SK-N-SH (cell line): ENCODE measurements around the gene RCOR1. TPM values are rescaled to one million over a fixed set of nuclear protein-coding genes. Genes with fewer than 3 reads are reported as not detected.

ENCODE experiments used
- CTCF ChIA-PET: fragments of 300-600, 350-600 bp; formaldehyde crosslinking; extraction: SDS; loops from one replicate; lab custom pipeline; 2021; lab: Yijun Ruan, JAX
- POLR2A ChIA-PET: fragments of 350-600 bp; sonication (Branson Sonifier 250); formaldehyde crosslinking; extraction: SDS; loops from one replicate; lab custom pipeline; 2020; ENCODE audit warnings: antibody characterized with exemption, inconsistent platforms; lab: Yijun Ruan, JAX
- DNase-seq: peaks from one replicate; pipeline ENCODE4 v3.0.0; 2012
- H2AFZ ChIP-seq: fragments of 200-600 bp; sonication (generic); 2 replicates; pipeline ENCODE4 v1.8.1; 2016; ENCODE audit warnings: antibody characterized with exemption, mild to moderate bottlenecking, low read depth
- H3F3A ChIP-seq: fragments of 200-600 bp; sonication (generic); replicated peaks from 2 replicates; pipeline ENCODE3; 2016; ENCODE audit warnings: antibody characterized with exemption, mild to moderate bottlenecking; ENCODE audit not compliant: insufficient read depth
- H3K27ac ChIP-seq, 2 experiments: fragments of 200-500 bp in 1 of 2; fragments of 200-600 bp in 1 of 2; sonication (Bioruptor generic) in 1 of 2; sonication (generic), shearing (Covaris generic) in 1 of 2; 2 replicates each; pipeline versions ENCODE4 v1.5.1 to v1.6.1; 2014 to 2016; ENCODE audit warnings: low read depth in 2 of 2, inconsistent platforms in 1 of 2, low read length in 1 of 2, mild to moderate bottlenecking in 1 of 2, mixed read lengths in 1 of 2
- H3K27me3 ChIP-seq: fragments of 200-600 bp; sonication (generic), shearing (Covaris generic); 2 replicates; pipeline ENCODE4 v1.6.1; 2016; ENCODE audit warnings: mixed run types; ENCODE audit not compliant: insufficient read depth
- H3K36me3 ChIP-seq, 2 experiments: fragments of 200-500 bp in 1 of 2; fragments of 200-600 bp in 1 of 2; sonication (Bioruptor generic) in 1 of 2; sonication (generic) in 1 of 2; replicated peaks in 1 of 2; 2 replicates each; pipeline versions ENCODE3 to v1.5.1; 2014 to 2016; ENCODE audit warnings: low read length in 1 of 2, mild to moderate bottlenecking in 1 of 2; ENCODE audit not compliant: insufficient read depth in 2 of 2, control insufficient read depth in 1 of 2
- H3K4me1 ChIP-seq, 2 experiments: fragments of 200-500 bp in 1 of 2; fragments of 200-600 bp in 1 of 2; sonication (Bioruptor generic) in 1 of 2; sonication (generic), shearing (Covaris generic) in 1 of 2; 2 replicates each; pipeline versions ENCODE4 v1.5.1 to v1.6.1; 2014 to 2016; ENCODE audit warnings: low read depth in 1 of 2, low read length in 1 of 2, mixed run types in 1 of 2; ENCODE audit not compliant: insufficient read depth in 2 of 2, control insufficient read depth in 1 of 2
- H3K4me2 ChIP-seq: fragments of 200-600 bp; sonication (generic), shearing (Covaris generic); 2 replicates; pipeline ENCODE4 v1.6.1; 2017; ENCODE audit warnings: mixed run types
- H3K4me3 ChIP-seq, 2 experiments: fragments of 200-500 bp in 1 of 2; fragments of 200-600 bp in 1 of 2; sonication (Bioruptor generic) in 1 of 2; sonication (generic), shearing (Covaris generic) in 1 of 2; 2 replicates each; pipeline versions ENCODE4 v1.5.1 to v1.8.1; 2014 to 2016; ENCODE audit warnings: low read depth in 2 of 2, inconsistent platforms in 1 of 2, low read length in 1 of 2, mild to moderate bottlenecking in 1 of 2, mixed read lengths in 1 of 2, moderate library complexity in 1 of 2
- H3K79me2 ChIP-seq: fragments of 200-600 bp; sonication (generic); 2 replicates; pipeline ENCODE4 v1.8.1; 2017; ENCODE audit warnings: mild to moderate bottlenecking; ENCODE audit not compliant: insufficient read depth
- H3K9ac ChIP-seq: fragments of 200-600 bp; sonication (generic); 2 replicates; pipeline ENCODE4 v1.6.1; 2017; ENCODE audit warnings: mixed run types
- H3K9me2 ChIP-seq: fragments of 200-600 bp; sonication (generic); 2 replicates; pipeline ENCODE4 v1.6.1; 2017; ENCODE audit warnings: mixed run types
- H3K9me3 ChIP-seq: fragments of 200-600 bp; sonication (generic); 2 replicates; pipeline ENCODE4 v1.6.1; 2017; ENCODE audit warnings: mixed run types, mild to moderate bottlenecking, moderate library complexity
- H4K20me1 ChIP-seq: fragments of 200-600 bp; sonication (generic); 2 replicates; pipeline ENCODE4 v1.6.1; 2017; ENCODE audit warnings: mild to moderate bottlenecking, mixed run types; ENCODE audit not compliant: insufficient read depth
- CHD2 ChIP-seq: fragments of 150-350 bp; IDR thresholded peaks from 2 replicates; pipeline ENCODE4 v1.6.1; 2018; ENCODE audit warnings: low read length; ENCODE audit not compliant: partially characterized antibody
- ELF1 ChIP-seq: IDR thresholded peaks from 2 replicates; pipeline ENCODE4 v1.4.0; 2012
- EP300 ChIP-seq, 2 experiments: IDR thresholded peaks; 2 replicates each; pipeline versions ENCODE4 v1.4.0 to v1.6.1; 2012; ENCODE audit warnings: borderline replicate concordance in 1 of 2, low read depth in 1 of 2, low read length in 1 of 2
- EZH2phosphoT487 ChIP-seq: fragments of 200-600 bp; sonication (generic); IDR thresholded peaks from 2 replicates; pipeline ENCODE4 v1.6.1; 2017; ENCODE audit warnings: low read depth, mixed run types, mild to moderate bottlenecking, antibody characterized with exemption, moderate library complexity, borderline replicate concordance
- FOSL2 ChIP-seq: IDR thresholded peaks from 2 replicates; pipeline ENCODE4 v1.4.0; 2012; ENCODE audit warnings: low read depth, mild to moderate bottlenecking, moderate library complexity, borderline replicate concordance
- FOXJ3 ChIP-seq: sonication (generic); formaldehyde crosslinking; IDR thresholded peaks from 2 replicates; pipeline ENCODE4 v1.5.1; 2020; ENCODE audit warnings: mild to moderate bottlenecking, missing genetic modification reagents
- GATA2 ChIP-seq: sonication (generic); formaldehyde crosslinking; IDR thresholded peaks from 2 replicates; pipeline ENCODE4 v1.5.0; 2020; ENCODE audit warnings: mild to moderate bottlenecking, missing genetic modification reagents
- NFIC ChIP-seq: IDR thresholded peaks from 2 replicates; pipeline ENCODE4 v1.4.0; 2012; ENCODE audit warnings: borderline replicate concordance
- POLR2AphosphoS5 ChIP-seq: IDR thresholded peaks from 2 replicates; pipeline ENCODE4 v1.6.1; 2012; ENCODE audit warnings: low read depth, low read length
- RAD21 ChIP-seq: IDR thresholded peaks from 2 replicates; pipeline ENCODE4 v1.6.1; 2012; ENCODE audit warnings: mild to moderate bottlenecking, low read length
- RCOR1 ChIP-seq: fragments of 150-350 bp; IDR thresholded peaks from 2 replicates; pipeline ENCODE4 v1.6.1; 2017; ENCODE audit warnings: antibody characterized with exemption, low read length
- RFX5 ChIP-seq: IDR thresholded peaks from 2 replicates; pipeline ENCODE4 v1.6.1; 2012; ENCODE audit warnings: mild to moderate bottlenecking, improper control_type of control experiment, low read length
- RXRA ChIP-seq: IDR thresholded peaks from 2 replicates; pipeline ENCODE4 v1.4.0; 2012; ENCODE audit warnings: low read depth, mild to moderate bottlenecking, borderline replicate concordance
- SIN3A ChIP-seq: IDR thresholded peaks from 2 replicates; pipeline ENCODE4 v1.6.1; 2012; ENCODE audit warnings: low read depth, mild to moderate bottlenecking, low read length, moderate library complexity, borderline replicate concordance
- TAF1 ChIP-seq: IDR thresholded peaks from 2 replicates; pipeline ENCODE4 v1.6.1; 2012; ENCODE audit warnings: low read depth, mild to moderate bottlenecking, low read length, moderate library complexity, borderline replicate concordance
- TEAD4 ChIP-seq: IDR thresholded peaks from 2 replicates; pipeline ENCODE4 v1.4.0; 2012; ENCODE audit warnings: mild to moderate bottlenecking, borderline replicate concordance; ENCODE audit not compliant: insufficient read depth
- YY1 ChIP-seq: IDR thresholded peaks from 2 replicates; pipeline ENCODE4 v1.4.0; 2012; ENCODE audit warnings: low read depth, mild to moderate bottlenecking
- WGBS: methylation state at CpG from one replicate; pipeline ENCODE4 v1.1.6; 2017; ENCODE audit warnings: low lambda C conversion rate; 5-methylcytosine and 5-hydroxymethylcytosine counted together
- polyA plus RNA-seq, 3 experiments: library from polyadenylated mRNA; depleted of rRNA; stranded (reverse); fragments of >200 nt; gene quantifications; 2 replicates each; pipeline ENCODE4 v1.2.3, GENCODE V29; 2012
- TF ChIP-seq, protein P1 (sequence below): IDR thresholded peaks from 2 replicates; pipeline ENCODE4 v1.4.0; 2012; ENCODE audit warnings: low read depth
- TF ChIP-seq, protein P2 (sequence below): fragments of 200-600 bp; sonication (generic); IDR thresholded peaks from 2 replicates; pipeline ENCODE4 v1.6.1; 2017; ENCODE audit warnings: antibody characterized with exemption, mild to moderate bottlenecking, moderate library complexity
- TF ChIP-seq, protein P3 (sequence below): fragments of 150-350 bp; IDR thresholded peaks from 2 replicates; pipeline ENCODE4 v1.6.1; 2017; ENCODE audit warnings: antibody characterized with exemption, low read length, low read depth, borderline replicate concordance

Gene RCOR1
- polyA plus RNA-seq, 1 of the 3 experiments (the other 2 are of a cell fraction): 8.5 TPM

DNA sequence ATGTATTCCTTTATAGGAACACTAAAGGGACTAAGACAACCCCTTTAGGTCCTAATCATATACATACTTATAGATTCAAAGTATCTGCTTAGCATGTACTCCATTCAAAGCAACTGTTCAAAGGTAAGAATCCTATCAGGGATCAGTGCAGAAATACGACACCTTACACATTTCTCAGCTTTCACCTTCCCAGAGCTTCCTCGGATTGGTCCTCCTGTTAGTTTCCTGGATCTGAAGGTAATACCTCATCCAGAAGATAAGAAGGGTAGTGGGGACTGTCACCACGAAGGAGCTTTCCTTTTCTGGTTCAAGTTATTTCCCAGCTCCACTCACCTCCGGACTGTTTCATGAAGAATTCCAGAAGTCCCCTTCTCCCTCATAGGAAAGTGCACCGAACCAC lies 38.0 kb downstream of the RCOR1 start:
- WGBS: 96% methylated on average over 5 of the region's 5 CpGs
- TF ChIP-seq FOSL2 (no peak), RCOR1 (no peak), CHD2 (no peak), NFIC (no peak), RXRA (no peak), GATA2 (CRISPR knock-in tag) (no peak), TEAD4 (no peak), SIN3A (no peak), EP300 (IDR thresholded peaks at IDR 0.05; ENCODE audit: borderline replicate concordance in 1 of 2, low read depth in 1 of 2, low read length in 1 of 2) (no peak), TAF1 (no peak), RFX5 (no peak)
- TF ChIP-seq, protein P1, sequence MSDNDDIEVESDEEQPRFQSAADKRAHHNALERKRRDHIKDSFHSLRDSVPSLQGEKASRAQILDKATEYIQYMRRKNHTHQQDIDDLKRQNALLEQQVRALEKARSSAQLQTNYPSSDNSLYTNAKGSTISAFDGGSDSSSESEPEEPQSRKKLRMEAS: no peak
- TF ChIP-seq, protein P2, sequence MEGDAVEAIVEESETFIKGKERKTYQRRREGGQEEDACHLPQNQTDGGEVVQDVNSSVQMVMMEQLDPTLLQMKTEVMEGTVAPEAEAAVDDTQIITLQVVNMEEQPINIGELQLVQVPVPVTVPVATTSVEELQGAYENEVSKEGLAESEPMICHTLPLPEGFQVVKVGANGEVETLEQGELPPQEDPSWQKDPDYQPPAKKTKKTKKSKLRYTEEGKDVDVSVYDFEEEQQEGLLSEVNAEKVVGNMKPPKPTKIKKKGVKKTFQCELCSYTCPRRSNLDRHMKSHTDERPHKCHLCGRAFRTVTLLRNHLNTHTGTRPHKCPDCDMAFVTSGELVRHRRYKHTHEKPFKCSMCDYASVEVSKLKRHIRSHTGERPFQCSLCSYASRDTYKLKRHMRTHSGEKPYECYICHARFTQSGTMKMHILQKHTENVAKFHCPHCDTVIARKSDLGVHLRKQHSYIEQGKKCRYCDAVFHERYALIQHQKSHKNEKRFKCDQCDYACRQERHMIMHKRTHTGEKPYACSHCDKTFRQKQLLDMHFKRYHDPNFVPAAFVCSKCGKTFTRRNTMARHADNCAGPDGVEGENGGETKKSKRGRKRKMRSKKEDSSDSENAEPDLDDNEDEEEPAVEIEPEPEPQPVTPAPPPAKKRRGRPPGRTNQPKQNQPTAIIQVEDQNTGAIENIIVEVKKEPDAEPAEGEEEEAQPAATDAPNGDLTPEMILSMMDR: no peak
- POLR2A ChIA-PET: no interaction called here

DNA sequence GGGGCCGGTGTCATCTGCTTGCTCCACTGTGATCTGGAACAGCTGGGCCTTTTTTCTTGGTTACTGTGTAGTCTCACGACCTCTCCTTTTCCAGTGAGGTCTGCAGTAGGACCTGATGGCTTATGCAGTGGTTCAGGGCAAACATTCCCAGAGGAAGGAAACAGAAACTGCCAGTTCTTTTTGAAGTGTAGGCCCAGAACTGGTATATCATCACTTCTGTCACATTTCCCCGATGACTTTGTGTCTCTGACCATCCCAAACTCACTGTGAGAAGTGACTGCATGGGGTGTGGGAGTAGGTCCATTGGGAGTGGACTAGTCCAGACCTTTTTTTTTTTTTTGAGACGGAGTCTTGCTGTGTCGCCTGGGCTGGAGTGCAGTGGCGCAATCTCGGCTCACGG lies 38.4 kb downstream of the RCOR1 start:
- H3K9ac ChIP-seq: no peak overlapping the region
- H3K4me3 ChIP-seq: no peak overlapping the region
- peaks cover 4% of the 10 kb centered on the region for H3F3A ChIP-seq
- no peak overlapping the region for H3K27ac ChIP-seq
- no peaks in the 10 kb centered on the region for H3K9me3 ChIP-seq
- H3K27me3 ChIP-seq: no peaks in the 10 kb centered on the region
- 97% methylated on average over 8 of the region's 8 CpGs for whole genome bisulfite sequencing
- H3K4me2 ChIP-seq: no peak overlapping the region
- no peaks in the 10 kb centered on the region for H3K9me2 ChIP-seq
- H3K36me3 ChIP-seq: peaks cover 0 to 6% of the 10 kb centered on the region in 2 experiments
- H3K79me2 ChIP-seq: peaks cover 89% of the 10 kb centered on the region
- DNase-seq: no peak
- peaks cover 0 to 3% of the 10 kb centered on the region in 2 experiments; a peak in 2 of 4 replicates for H3K4me1 ChIP-seq
- peaks cover 30% of the 10 kb centered on the region for H4K20me1 ChIP-seq
- no peak overlapping the region for H2AFZ ChIP-seq
- CTCF ChIA-PET: interaction anchor here (1.1 to 2.5 kb wide), 2 partner anchors 37 to 760 kb away, joined by 3 to 9 read pairs; no protein-coding TSS in a partner anchor
- TF ChIP-seq ELF1: no peak
- no peak for TF ChIP-seq FOSL2
- TF ChIP-seq, protein P3, sequence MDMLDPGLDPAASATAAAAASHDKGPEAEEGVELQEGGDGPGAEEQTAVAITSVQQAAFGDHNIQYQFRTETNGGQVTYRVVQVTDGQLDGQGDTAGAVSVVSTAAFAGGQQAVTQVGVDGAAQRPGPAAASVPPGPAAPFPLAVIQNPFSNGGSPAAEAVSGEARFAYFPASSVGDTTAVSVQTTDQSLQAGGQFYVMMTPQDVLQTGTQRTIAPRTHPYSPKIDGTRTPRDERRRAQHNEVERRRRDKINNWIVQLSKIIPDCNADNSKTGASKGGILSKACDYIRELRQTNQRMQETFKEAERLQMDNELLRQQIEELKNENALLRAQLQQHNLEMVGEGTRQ: no peak
- no peak for TF ChIP-seq EZH2phosphoT487
- TF ChIP-seq POLR2AphosphoS5: no peak
- no peak for TF ChIP-seq FOXJ3
- no peak for TF ChIP-seq RAD21
- TF ChIP-seq YY1: no peak
- no peak for TF ChIP-seq TEAD4
- TF ChIP-seq, all 33 proteins: peak for 0
- POLR2A ChIA-PET: no interaction called here

More for the DNA sequence above, 38.0 kb downstream of the RCOR1 start:
- peaks cover 89% of the 10 kb centered on the region for H3K79me2 ChIP-seq
- peaks cover 0 to 6% of the 10 kb centered on the region in 2 experiments for H3K36me3 ChIP-seq
- H3K4me3 ChIP-seq: no peak overlapping the region
- no peak for DNase-seq
- CTCF ChIA-PET: interaction anchor here (1.1 to 2.5 kb wide), 4 partner anchors 10 to 761 kb away, joined by 3 to 9 read pairs (median 6); no protein-coding TSS in a partner anchor
- no peaks in the 10 kb centered on the region for H3K9me2 ChIP-seq
- peaks cover 4% of the 10 kb centered on the region for H3F3A ChIP-seq
- peaks cover 30% of the 10 kb centered on the region for H4K20me1 ChIP-seq
- no peak overlapping the region for H3K9ac ChIP-seq
- no peaks in the 10 kb centered on the region for H3K9me3 ChIP-seq
- no peak overlapping the region for H3K4me2 ChIP-seq
- no peak overlapping the region for H3K27ac ChIP-seq
- H2AFZ ChIP-seq: no peak overlapping the region
- H3K4me1 ChIP-seq: peaks cover 0 to 3% of the 10 kb centered on the region in 2 experiments; a peak in 2 of 4 replicates
- no peaks in the 10 kb centered on the region for H3K27me3 ChIP-seq
